Right lung (tissue), 5 donors: ENCODE results near the gene PYGB. TPM values are rescaled to one million over a fixed set of nuclear protein-coding genes. Genes with fewer than 3 reads are reported as not detected.

Experiments used
- DNase-seq, 2 donors: peaks; one replicate each; pipeline ENCODE4 v3.0.0-alpha.2; 2013
- polyA plus RNA-seq, 5 donors: library from polyadenylated mRNA; unstranded; fragments of 120-200 nt; gene quantifications; one replicate each; pipeline versions ENCODE4 v1.2.1 to v1.2.3, GENCODE V29; 2013; ENCODE audit warnings: inconsistent platforms in 1 of 5, low replicate concordance in 1 of 5; ENCODE audit not compliant: insufficient read length in 5 of 5, insufficient read depth in 1 of 5

Gene PYGB
- polyA plus RNA-seq, 5 donors: 33.7 to 55.9 (median 39.6) TPM

- no peak for DNase-seq
Observed at GRCh38 chr20:25280574-25281535, 33.0 kb downstream of the PYGB start.

GRCh38 chr20:25281541-25281991 lies 33.7 kb downstream of the PYGB start:
- DNase-seq: no peak

GRCh38 chr20:25282034-25282781 lies 34.3 kb downstream of the PYGB start:
- DNase-seq: no peak

- DNase-seq: no peak
Observed at GRCh38 chr20:25282796-25283195, 34.9 kb downstream of the PYGB start.

- no peak for DNase-seq
Observed at GRCh38 chr20:25283221-25283951, 35.5 kb downstream of the PYGB start.

GRCh38 chr20:25284131-25284601 lies 36.3 kb downstream of the PYGB start:
- DNase-seq: no peak

- no peak for DNase-seq
Observed at GRCh38 chr20:25285091-25285647, 37.3 kb downstream of the PYGB start.

- DNase-seq: no peak
Observed at GRCh38 chr20:25285856-25286798, 38.2 kb downstream of the PYGB start.

GRCh38 chr20:25286917-25287316 lies 39.0 kb downstream of the PYGB start:
- DNase-seq: no peak

GRCh38 chr20:25287631-25288290 lies 39.9 kb downstream of the PYGB start:
- no peak for DNase-seq

- no peak for DNase-seq
Observed at GRCh38 chr20:25288291-25289181, 40.7 kb downstream of the PYGB start.

GRCh38 chr20:25289886-25290597 lies 42.2 kb downstream of the PYGB start:
- no peak for DNase-seq

- DNase-seq: no peak
Observed at GRCh38 chr20:25290646-25291431, 43.0 kb downstream of the PYGB start.

- DNase-seq: no peak
Observed at GRCh38 chr20:25291432-25292133, 43.7 kb downstream of the PYGB start.

GRCh38 chr20:25292176-25292891 lies 44.4 kb downstream of the PYGB start:
- no peak for DNase-seq

GRCh38 chr20:25293507-25293906 lies 45.6 kb downstream of the PYGB start:
- DNase-seq: no peak
